AG04450 (cell line): ENCODE data around the gene POC1B. TPM values are rescaled to one million over a fixed set of nuclear protein-coding genes. Genes with fewer than 3 reads are reported as not detected.

Experiments used
- CTCF ChIA-PET: fragments of 300-600, 350-600 bp; formaldehyde crosslinking; extraction: SDS; loops from one replicate; lab custom pipeline; 2022; ENCODE audit warnings: antibody characterized with exemption, inconsistent platforms; lab: Charles Lee
- POLR2A ChIA-PET: fragments of 350-600 bp; formaldehyde crosslinking; extraction: SDS; loops from one replicate; lab custom pipeline; 2021; ENCODE audit warnings: antibody characterized with exemption, inconsistent platforms; lab: Yijun Ruan, JAX
- DNase-seq: peaks from one replicate; pipeline ENCODE4 v3.0.0-alpha.2; 2011; ENCODE audit warnings: low read depth, low spot score
- H3K27ac ChIP-seq: one replicate; pipeline ENCODE4 v1.5.1; 2012; ENCODE audit warnings: low read depth, low read length, control low read depth
- H3K27me3 ChIP-seq: one replicate; pipeline ENCODE4 v1.6.0; 2012; ENCODE audit warnings: low read length; ENCODE audit not compliant: control insufficient read depth, insufficient read depth
- H3K4me3 ChIP-seq: 2 replicates; pipeline ENCODE4 v1.5.1; 2011; ENCODE audit warnings: mild to moderate bottlenecking, low read depth, low read length, control low read depth
- H3K9me3 ChIP-seq: 2 replicates; pipeline ENCODE4 v1.5.1; 2012; ENCODE audit warnings: low read length; ENCODE audit not compliant: control insufficient read depth, insufficient read depth
- CTCF ChIP-seq: IDR thresholded peaks from 2 replicates; pipeline ENCODE4 v1.5.1; 2011; ENCODE audit warnings: low read depth, low read length, control low read depth, inconsistent platforms
- polyA plus RNA-seq: library from polyadenylated mRNA; depleted of rRNA; stranded (reverse); fragments of >200 nt; gene quantifications from 2 replicates; pipeline ENCODE4 v1.2.3, GENCODE V29; 2011

The POC1B gene
- polyA plus RNA-seq, 1 experiment: 11.9 TPM

GRCh38 chr12:89481213-89481914 is 44.5 kb downstream of the POC1B start:
- H3K4me3 ChIP-seq: no peak overlapping the region
- no peak for TF ChIP-seq CTCF
- ChIA-PET CTCF (interaction anchor here (1.3 kb wide), 1 partner anchor 11 kb away, joined by 4 read pairs; no protein-coding TSS in a partner anchor), POLR2A (no interaction called here)
- no peak for DNase-seq
- H3K27me3 ChIP-seq: no peaks in the 10 kb centered on the region
- H3K9me3 ChIP-seq: no peaks in the 10 kb centered on the region
- H3K27ac ChIP-seq: no peak overlapping the region

- no peak overlapping the region for H3K27ac ChIP-seq
- H3K4me3 ChIP-seq: no peak overlapping the region
- no peak for TF ChIP-seq CTCF
- no peak for DNase-seq
- ChIA-PET CTCF (interaction anchor here (1.1 kb wide), 1 partner anchor 9 kb away, joined by 3 read pairs; no protein-coding TSS in a partner anchor), POLR2A (no interaction called here)
- no peaks in the 10 kb centered on the region for H3K9me3 ChIP-seq
- no peaks in the 10 kb centered on the region for H3K27me3 ChIP-seq
These were observed 45.9 kb downstream of the POC1B start for GRCh38 chr12:89479982-89480381.

- CTCF ChIA-PET: interaction anchor here (0.7 to 0.9 kb wide), 2 partner anchors 15 to 21 kb away, joined by 3 read pairs; no protein-coding TSS in a partner anchor
- Histone ChIP-seq H3K4me3 (no peak overlapping the region), H3K27ac (no peak overlapping the region), H3K9me3 (no peaks in the 10 kb centered on the region), H3K27me3 (no peaks in the 10 kb centered on the region)
- POLR2A ChIA-PET: no interaction called here
- DNase-seq: no peak
- no peak for TF ChIP-seq CTCF
These were observed 48.1 kb downstream of the POC1B start for GRCh38 chr12:89477633-89478279.

GRCh38 chr12:89476904-89477595 is 48.8 kb downstream of the POC1B start:
- CTCF ChIA-PET: interaction anchor here (0.6 to 0.7 kb wide), 2 partner anchors 15 to 460 kb away, joined by 3 to 4 read pairs; no protein-coding TSS in a partner anchor

More at GRCh38 chr12:89476904-89477595, 48.8 kb downstream of the POC1B start:
- no peaks in the 10 kb centered on the region for H3K9me3 ChIP-seq
- H3K27me3 ChIP-seq: no peaks in the 10 kb centered on the region
- no peak for TF ChIP-seq CTCF
- DNase-seq: no peak
- no peak overlapping the region for H3K27ac ChIP-seq
- H3K4me3 ChIP-seq: no peak overlapping the region
- POLR2A ChIA-PET: no interaction called here
